ENCODE results near the gene STIMATE.

The STIMATE gene

GRCh38 chr3:52872245-52872644 lies 25.1 kb downstream of the STIMATE start:
- Mint-ChIP-seq H3K36me3 (ENCODE audit: low read depth) (no peaks in the 10 kb centered on the region), H3K4me1 (ENCODE audit: low read depth) (peaks cover 18% of the 10 kb centered on the region), H3K27me3 (ENCODE audit: low read depth) (no peaks in the 10 kb centered on the region), H3K27ac (no peak overlapping the region), H3K4me3 (no peak overlapping the region), H3K9me3 (no peaks in the 10 kb centered on the region)
- DNase-seq (ENCODE audit: low spot score): no peak

DNA sequence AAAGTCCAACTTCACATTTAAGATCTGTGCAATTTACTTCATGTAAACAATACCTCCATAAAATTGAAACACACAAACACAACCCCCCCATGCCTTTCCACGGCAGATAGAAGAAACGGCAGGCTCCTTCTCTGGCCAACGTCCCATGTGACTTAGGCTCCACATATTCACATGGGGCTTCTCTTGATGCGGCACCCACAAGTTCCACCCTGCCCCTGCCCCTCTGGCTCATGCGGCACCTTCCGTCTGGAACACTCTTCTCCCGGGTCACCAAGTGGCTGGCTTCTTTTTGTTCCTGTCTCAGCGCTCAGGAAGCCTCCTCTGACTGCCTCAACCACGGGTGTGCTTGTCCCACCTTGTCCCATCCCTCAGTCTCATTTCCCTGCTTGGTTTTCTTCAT lies 25.6 kb downstream of the STIMATE start:
- DNase-seq (ENCODE audit: low spot score): no peak
- peaks cover 18% of the 10 kb centered on the region for H3K4me1 Mint-ChIP-seq (ENCODE audit: low read depth)
- H3K27me3 Mint-ChIP-seq (ENCODE audit: low read depth): no peaks in the 10 kb centered on the region
- no peak overlapping the region for H3K27ac Mint-ChIP-seq
- no peaks in the 10 kb centered on the region for H3K9me3 Mint-ChIP-seq
- H3K36me3 Mint-ChIP-seq (ENCODE audit: low read depth): no peaks in the 10 kb centered on the region
- no peak overlapping the region for H3K4me3 Mint-ChIP-seq

DNA sequence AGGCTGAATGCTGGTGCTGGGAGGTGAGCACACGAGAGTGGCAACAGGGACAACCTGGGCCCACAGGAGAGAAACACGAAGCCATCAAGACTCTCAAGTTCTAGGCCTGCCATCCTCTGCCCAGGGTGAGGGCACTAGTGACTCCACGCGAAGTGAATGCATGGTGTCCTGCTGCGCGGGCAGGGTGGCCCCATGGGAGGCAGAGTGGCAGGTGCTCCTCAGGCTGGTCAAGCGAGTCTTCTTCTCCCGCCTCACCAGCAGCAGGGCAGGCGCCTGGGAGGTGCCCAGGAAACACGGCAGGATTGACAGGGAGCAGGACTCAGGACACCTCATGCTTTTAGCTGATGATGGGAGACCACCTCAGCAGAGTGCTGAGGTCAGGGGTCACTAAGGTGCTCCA lies 26.9 kb downstream of the STIMATE start:
- H3K4me1 Mint-ChIP-seq (ENCODE audit: low read depth): peaks cover 18% of the 10 kb centered on the region
- H3K27me3 Mint-ChIP-seq (ENCODE audit: low read depth): no peaks in the 10 kb centered on the region
- no peak for DNase-seq (ENCODE audit: low spot score)
- H3K27ac Mint-ChIP-seq: no peak overlapping the region
- peaks cover 5% of the 10 kb centered on the region for H3K36me3 Mint-ChIP-seq (ENCODE audit: low read depth)
- H3K4me3 Mint-ChIP-seq: no peak overlapping the region
- no peaks in the 10 kb centered on the region for H3K9me3 Mint-ChIP-seq

DNA sequence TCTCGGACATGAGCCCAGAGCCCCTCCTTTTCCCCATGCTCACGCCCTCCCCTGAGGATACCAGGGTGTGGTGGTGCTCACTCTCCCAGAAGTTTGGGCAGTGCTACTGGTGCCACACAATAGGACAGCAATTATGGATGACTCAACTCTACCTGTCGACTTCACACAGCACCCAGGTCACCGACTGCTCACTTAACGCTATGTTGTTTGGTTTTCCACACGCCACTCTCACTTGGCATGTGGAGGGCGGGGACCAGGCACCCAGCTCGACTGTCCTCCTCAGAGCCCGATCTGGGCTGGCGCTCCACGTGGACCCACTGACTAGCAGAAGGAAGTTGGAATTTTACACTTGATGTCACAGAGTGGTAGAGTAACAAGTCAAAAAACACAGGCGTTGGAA lies 30.9 kb downstream of the STIMATE start:
- no peak overlapping the region for H3K27ac Mint-ChIP-seq
- H3K4me3 Mint-ChIP-seq: no peak overlapping the region
- H3K9me3 Mint-ChIP-seq: no peaks in the 10 kb centered on the region
- no peak for DNase-seq (ENCODE audit: low spot score)
- no peaks in the 10 kb centered on the region for H3K27me3 Mint-ChIP-seq (ENCODE audit: low read depth)
- no peaks in the 10 kb centered on the region for H3K4me1 Mint-ChIP-seq (ENCODE audit: low read depth)
- peaks cover 16% of the 10 kb centered on the region for H3K36me3 Mint-ChIP-seq (ENCODE audit: low read depth)

DNA sequence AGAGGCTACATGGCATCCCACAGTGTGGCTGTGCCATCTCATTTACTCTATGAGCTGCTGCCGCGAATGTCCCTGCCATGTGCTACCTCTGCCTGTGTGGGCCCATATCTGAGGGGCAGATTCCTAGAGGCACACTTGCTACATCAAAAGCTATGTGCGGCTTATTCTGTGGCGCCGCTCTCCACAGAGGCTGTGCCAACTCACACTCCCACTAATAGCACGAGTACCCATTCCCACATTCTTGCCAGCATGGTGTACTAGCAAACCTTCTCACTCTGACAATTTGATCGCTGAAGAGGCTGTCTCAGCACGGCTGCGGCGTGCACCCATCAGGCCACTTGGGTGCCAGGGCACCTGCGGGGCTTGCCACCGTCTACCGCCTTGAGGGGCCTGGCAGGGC lies 31.4 kb downstream of the STIMATE start:
- H3K4me1 Mint-ChIP-seq (ENCODE audit: low read depth): no peaks in the 10 kb centered on the region
- H3K9me3 Mint-ChIP-seq: no peaks in the 10 kb centered on the region
- DNase-seq (ENCODE audit: low spot score): no peak
- H3K27me3 Mint-ChIP-seq (ENCODE audit: low read depth): no peaks in the 10 kb centered on the region
- H3K4me3 Mint-ChIP-seq: no peak overlapping the region
- H3K36me3 Mint-ChIP-seq (ENCODE audit: low read depth): peaks cover 16% of the 10 kb centered on the region
- H3K27ac Mint-ChIP-seq: no peak overlapping the region

- H3K27ac Mint-ChIP-seq: no peak overlapping the region
- H3K4me1 Mint-ChIP-seq (ENCODE audit: low read depth): no peaks in the 10 kb centered on the region
- no peaks in the 10 kb centered on the region for H3K9me3 Mint-ChIP-seq
Measured at GRCh38 chr3:52860424-52860768, 37.0 kb downstream of the STIMATE start.

GRCh38 chr3:52859686-52860423 lies 37.5 kb downstream of the STIMATE start:
- Mint-ChIP-seq H3K4me1 (ENCODE audit: low read depth) (no peaks in the 10 kb centered on the region), H3K36me3 (ENCODE audit: low read depth) (peaks cover 11% of the 10 kb centered on the region), H3K4me3 (no peak overlapping the region), H3K27me3 (ENCODE audit: low read depth) (no peaks in the 10 kb centered on the region), H3K9me3 (no peaks in the 10 kb centered on the region), H3K27ac (no peak overlapping the region)
- no peak for DNase-seq (ENCODE audit: low spot score)

More at GRCh38 chr3:52860424-52860768, 37.0 kb downstream of the STIMATE start:
- no peaks in the 10 kb centered on the region for H3K27me3 Mint-ChIP-seq (ENCODE audit: low read depth)
- H3K36me3 Mint-ChIP-seq (ENCODE audit: low read depth): peaks cover 11% of the 10 kb centered on the region
- H3K4me3 Mint-ChIP-seq: no peak overlapping the region
- no peak for DNase-seq (ENCODE audit: low spot score)

GRCh38 chr3:52857864-52858263 lies 39.5 kb downstream of the STIMATE start:
- no peak overlapping the region for H3K4me3 Mint-ChIP-seq
- H3K9me3 Mint-ChIP-seq: no peaks in the 10 kb centered on the region
- H3K27ac Mint-ChIP-seq: no peak overlapping the region
- peaks cover 4% of the 10 kb centered on the region for H3K36me3 Mint-ChIP-seq (ENCODE audit: low read depth)
- H3K4me1 Mint-ChIP-seq (ENCODE audit: low read depth): no peaks in the 10 kb centered on the region
- H3K27me3 Mint-ChIP-seq (ENCODE audit: low read depth): no peaks in the 10 kb centered on the region
- no peak for DNase-seq (ENCODE audit: low spot score)

- Mint-ChIP-seq H3K36me3 (ENCODE audit: low read depth) (no peaks in the 10 kb centered on the region), H3K4me1 (ENCODE audit: low read depth) (no peaks in the 10 kb centered on the region), H3K4me3 (no peak overlapping the region), H3K27ac (no peak overlapping the region), H3K27me3 (ENCODE audit: low read depth) (no peaks in the 10 kb centered on the region), H3K9me3 (no peaks in the 10 kb centered on the region)
- DNase-seq (ENCODE audit: low spot score): no peak
Measured at GRCh38 chr3:52857133-52857532, 40.2 kb downstream of the STIMATE start.

DNA sequence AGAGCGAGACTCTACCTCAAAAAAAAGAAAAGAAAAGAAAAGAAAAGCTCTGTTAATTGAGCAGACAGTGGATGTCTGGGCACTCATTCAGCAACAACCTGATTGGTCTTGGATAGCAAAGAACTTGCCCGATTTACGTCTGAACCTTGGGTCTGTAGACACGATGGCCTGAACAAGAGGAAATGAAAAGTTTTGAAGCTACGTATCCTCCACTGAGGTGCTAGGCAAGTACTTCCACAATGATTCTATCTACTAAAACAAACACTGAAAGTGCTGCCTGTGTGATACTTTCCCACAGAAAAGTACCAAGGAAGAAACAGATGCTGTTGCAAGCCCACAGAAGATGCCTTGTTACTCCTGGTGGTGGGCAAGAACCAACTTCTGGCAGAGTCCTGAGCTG lies 40.7 kb downstream of the STIMATE start:
- no peak for DNase-seq (ENCODE audit: low spot score)
- H3K36me3 Mint-ChIP-seq (ENCODE audit: low read depth): no peaks in the 10 kb centered on the region
- H3K4me3 Mint-ChIP-seq: no peak overlapping the region
- no peaks in the 10 kb centered on the region for H3K9me3 Mint-ChIP-seq
- H3K27me3 Mint-ChIP-seq (ENCODE audit: low read depth): no peaks in the 10 kb centered on the region
- H3K27ac Mint-ChIP-seq: no peak overlapping the region
- no peaks in the 10 kb centered on the region for H3K4me1 Mint-ChIP-seq (ENCODE audit: low read depth)

DNA sequence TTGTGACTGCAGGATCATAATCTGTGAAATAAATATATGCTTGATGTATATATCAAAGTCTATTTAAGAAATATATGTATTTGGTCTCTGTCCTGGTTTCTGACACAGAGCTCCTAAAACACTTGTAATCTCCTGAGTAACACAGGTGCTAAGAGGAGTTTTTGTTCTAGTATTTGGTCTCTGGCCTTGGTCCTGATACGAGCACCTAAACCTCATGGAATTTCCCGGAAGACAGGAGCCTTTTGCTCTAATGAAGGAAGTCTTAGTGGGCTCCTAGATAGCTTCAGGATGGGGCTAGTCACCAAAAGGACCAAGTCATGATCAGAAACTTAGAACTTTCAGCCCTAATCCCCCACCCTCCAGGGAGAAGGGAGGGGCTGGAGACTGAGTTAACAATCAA lies 43.3 kb downstream of the STIMATE start:
- Mint-ChIP-seq H3K27ac (no peak overlapping the region), H3K36me3 (ENCODE audit: low read depth) (no peaks in the 10 kb centered on the region), H3K27me3 (ENCODE audit: low read depth) (no peaks in the 10 kb centered on the region), H3K9me3 (no peaks in the 10 kb centered on the region), H3K4me3 (no peak overlapping the region), H3K4me1 (ENCODE audit: low read depth) (no peaks in the 10 kb centered on the region)
- no peak for DNase-seq (ENCODE audit: low spot score)

- Mint-ChIP-seq H3K4me1 (ENCODE audit: low read depth) (no peaks in the 10 kb centered on the region), H3K27ac (no peak overlapping the region), H3K9me3 (no peaks in the 10 kb centered on the region), H3K36me3 (ENCODE audit: low read depth) (peaks cover 2% of the 10 kb centered on the region), H3K4me3 (no peak overlapping the region), H3K27me3 (ENCODE audit: low read depth) (no peaks in the 10 kb centered on the region)
- no peak for DNase-seq (ENCODE audit: low spot score)
Measured at GRCh38 chr3:52852419-52852818, 44.9 kb downstream of the STIMATE start.

DNA sequence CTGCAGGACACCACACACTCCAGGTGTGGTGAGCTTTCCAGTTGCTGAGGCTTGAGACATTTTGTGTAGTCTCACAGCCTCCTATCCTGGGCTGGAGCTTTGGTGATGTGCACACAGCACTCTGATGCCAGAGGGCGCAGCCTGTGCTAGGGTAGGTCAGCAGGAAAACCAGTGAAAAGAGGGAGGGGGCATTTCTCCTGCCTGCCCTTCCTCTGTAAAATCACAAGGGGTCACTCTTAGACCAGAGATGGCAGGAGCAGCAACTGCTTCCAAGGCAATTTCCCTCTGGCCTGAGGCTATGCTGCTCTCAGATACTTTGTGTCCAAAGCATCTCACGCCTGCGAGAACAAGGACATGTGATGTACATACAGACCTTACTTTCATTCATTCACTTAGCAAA lies 46.0 kb downstream of the STIMATE start:
- H3K9me3 Mint-ChIP-seq: no peaks in the 10 kb centered on the region
- no peak for DNase-seq (ENCODE audit: low spot score)
- H3K27me3 Mint-ChIP-seq (ENCODE audit: low read depth): no peaks in the 10 kb centered on the region
- peaks cover 4% of the 10 kb centered on the region for H3K4me1 Mint-ChIP-seq (ENCODE audit: low read depth)
- H3K36me3 Mint-ChIP-seq (ENCODE audit: low read depth): peaks cover 2% of the 10 kb centered on the region
- H3K27ac Mint-ChIP-seq: no peak overlapping the region
- no peak overlapping the region for H3K4me3 Mint-ChIP-seq

GRCh38 chr3:52849656-52850055 lies 47.7 kb downstream of the STIMATE start:
- no peaks in the 10 kb centered on the region for H3K27me3 Mint-ChIP-seq (ENCODE audit: low read depth)
- peaks cover 2% of the 10 kb centered on the region for H3K36me3 Mint-ChIP-seq (ENCODE audit: low read depth)
- peaks cover 4% of the 10 kb centered on the region for H3K4me1 Mint-ChIP-seq (ENCODE audit: low read depth)
- no peak overlapping the region for H3K4me3 Mint-ChIP-seq
- no peak for DNase-seq (ENCODE audit: low spot score)
- H3K9me3 Mint-ChIP-seq: no peaks in the 10 kb centered on the region
- H3K27ac Mint-ChIP-seq: no peak overlapping the region

- no peak overlapping the region for H3K4me3 Mint-ChIP-seq
- H3K9me3 Mint-ChIP-seq: no peaks in the 10 kb centered on the region
- no peaks in the 10 kb centered on the region for H3K27me3 Mint-ChIP-seq (ENCODE audit: low read depth)
- peaks cover 2% of the 10 kb centered on the region for H3K36me3 Mint-ChIP-seq (ENCODE audit: low read depth)
- no peak for DNase-seq (ENCODE audit: low spot score)
- H3K4me1 Mint-ChIP-seq (ENCODE audit: low read depth): peaks cover 4% of the 10 kb centered on the region
- no peak overlapping the region for H3K27ac Mint-ChIP-seq
Measured at GRCh38 chr3:52848617-52849016, 48.7 kb downstream of the STIMATE start.
